Endothelial cell (in vitro differentiated cells): Measurements from ENCODE around the gene RPL12. TPM values are rescaled to one million over a fixed set of nuclear protein-coding genes. Genes with fewer than 3 reads are reported as not detected.
A peak's percentile ranks its signal among the peaks of the same experiment; 100 is the strongest.

Experiments used
- DNase-seq: peaks from one replicate; pipeline ENCODE4 v3.0.0; 2021; ENCODE audit warnings: low spot score
- H3K27ac Mint-ChIP-seq: one replicate; pipeline ENCODE4 v1.8.0; 2021; ENCODE audit warnings: mixed read lengths, inconsistent platforms; ENCODE audit not compliant: unreplicated experiment
- H3K27me3 Mint-ChIP-seq: one replicate; pipeline ENCODE4 v1.8.0; 2021; ENCODE audit warnings: mild to moderate bottlenecking, moderate library complexity, mixed read lengths, inconsistent platforms; ENCODE audit not compliant: unreplicated experiment
- H3K36me3 Mint-ChIP-seq: one replicate; pipeline ENCODE4 v1.8.0; 2021; ENCODE audit warnings: mild to moderate bottlenecking, low read depth, mixed read lengths, inconsistent platforms; ENCODE audit not compliant: unreplicated experiment
- H3K4me1 Mint-ChIP-seq: one replicate; pipeline ENCODE4 v1.8.0; 2021; ENCODE audit warnings: mild to moderate bottlenecking, mixed read lengths, inconsistent platforms; ENCODE audit not compliant: unreplicated experiment
- H3K4me3 Mint-ChIP-seq: one replicate; pipeline ENCODE4 v1.8.0; 2021; ENCODE audit warnings: mild to moderate bottlenecking, mixed read lengths, inconsistent platforms; ENCODE audit not compliant: unreplicated experiment
- H3K9me3 Mint-ChIP-seq: one replicate; pipeline ENCODE4 v1.8.0; 2021; ENCODE audit warnings: mixed read lengths, inconsistent platforms; ENCODE audit not compliant: unreplicated experiment
- total RNA-seq: library from RNA; stranded (reverse); fragmentation: NEBNext Ultra II Directional; extraction: Animal tissue kit (Norgen Biotek cat#: 25700); gene quantifications from one replicate; pipeline ENCODE4 v1.2.1, GENCODE V29; 2021; ENCODE audit not compliant: unreplicated experiment
- TF ChIP-seq, protein P1 (sequence below): fragments of 200-600 bp; sonication (generic); IDR thresholded peaks from one replicate; pipeline ENCODE4 v1.5.0; 2021; ENCODE audit warnings: antibody characterized with exemption; ENCODE audit not compliant: unreplicated experiment

The RPL12 gene
- total RNA-seq, 1 donor from 2014 or later = 1,208 TPM

GRCh38 chr9:127418037-127418471, 33.2 kb downstream of the RPL12 start:
- no peak overlapping the region for H3K27ac Mint-ChIP-seq
- H3K27me3 Mint-ChIP-seq = peaks cover 2% of the 10 kb centered on the region
- H3K4me1 Mint-ChIP-seq = peaks cover 13% of the 10 kb centered on the region
- H3K4me3 Mint-ChIP-seq = no peak overlapping the region
- no peaks in the 10 kb centered on the region for H3K36me3 Mint-ChIP-seq
- DNase-seq = peak; percentile 67
- TF ChIP-seq, protein P1, sequence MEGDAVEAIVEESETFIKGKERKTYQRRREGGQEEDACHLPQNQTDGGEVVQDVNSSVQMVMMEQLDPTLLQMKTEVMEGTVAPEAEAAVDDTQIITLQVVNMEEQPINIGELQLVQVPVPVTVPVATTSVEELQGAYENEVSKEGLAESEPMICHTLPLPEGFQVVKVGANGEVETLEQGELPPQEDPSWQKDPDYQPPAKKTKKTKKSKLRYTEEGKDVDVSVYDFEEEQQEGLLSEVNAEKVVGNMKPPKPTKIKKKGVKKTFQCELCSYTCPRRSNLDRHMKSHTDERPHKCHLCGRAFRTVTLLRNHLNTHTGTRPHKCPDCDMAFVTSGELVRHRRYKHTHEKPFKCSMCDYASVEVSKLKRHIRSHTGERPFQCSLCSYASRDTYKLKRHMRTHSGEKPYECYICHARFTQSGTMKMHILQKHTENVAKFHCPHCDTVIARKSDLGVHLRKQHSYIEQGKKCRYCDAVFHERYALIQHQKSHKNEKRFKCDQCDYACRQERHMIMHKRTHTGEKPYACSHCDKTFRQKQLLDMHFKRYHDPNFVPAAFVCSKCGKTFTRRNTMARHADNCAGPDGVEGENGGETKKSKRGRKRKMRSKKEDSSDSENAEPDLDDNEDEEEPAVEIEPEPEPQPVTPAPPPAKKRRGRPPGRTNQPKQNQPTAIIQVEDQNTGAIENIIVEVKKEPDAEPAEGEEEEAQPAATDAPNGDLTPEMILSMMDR = peak; percentile 40
- H3K9me3 Mint-ChIP-seq = no peaks in the 10 kb centered on the region

- TF ChIP-seq, protein P1 = no peak
- no peak for DNase-seq
- Mint-ChIP-seq H3K4me1 (peaks cover 7% of the 10 kb centered on the region), H3K36me3 (no peaks in the 10 kb centered on the region), H3K27ac (no peak overlapping the region), H3K4me3 (no peak overlapping the region), H3K9me3 (no peaks in the 10 kb centered on the region), H3K27me3 (peaks cover 2% of the 10 kb centered on the region)
Measured at GRCh38 chr9:127417131-127418036, 33.8 kb downstream of the RPL12 start.

- Mint-ChIP-seq H3K36me3 (no peaks in the 10 kb centered on the region), H3K9me3 (no peaks in the 10 kb centered on the region), H3K27ac (no peak overlapping the region), H3K4me1 (peaks cover 13% of the 10 kb centered on the region), H3K27me3 (peaks cover 2% of the 10 kb centered on the region), H3K4me3 (no peak overlapping the region)
- no peak for DNase-seq
- TF ChIP-seq, protein P1 = no peak
Measured at GRCh38 chr9:127415657-127416056, 35.5 kb downstream of the RPL12 start.

DNA sequence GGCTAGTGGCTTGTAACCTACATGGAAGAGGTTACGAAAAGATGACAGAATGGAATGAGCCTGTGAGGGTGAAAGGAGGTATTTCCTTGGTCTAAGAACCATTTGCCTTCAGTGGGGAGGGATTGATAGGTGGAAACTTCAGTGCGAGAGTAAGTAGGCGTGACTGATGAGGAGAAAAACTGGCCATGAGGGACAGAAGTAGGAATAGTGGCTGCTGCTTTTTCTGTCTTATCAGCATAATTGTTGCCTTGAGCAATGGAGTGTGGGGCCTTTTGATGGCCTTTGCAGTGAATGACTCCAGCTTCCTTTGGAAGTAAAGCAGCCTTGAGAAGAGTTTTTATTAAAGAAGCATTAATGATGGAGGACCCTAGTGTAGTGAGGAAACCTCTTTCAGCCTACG, 36.1 kb downstream of the RPL12 start:
- Mint-ChIP-seq H3K4me3 (no peak overlapping the region), H3K27me3 (peaks cover 2% of the 10 kb centered on the region), H3K36me3 (no peaks in the 10 kb centered on the region), H3K27ac (no peak overlapping the region), H3K9me3 (no peaks in the 10 kb centered on the region), H3K4me1 (peaks cover 13% of the 10 kb centered on the region)
- no peak for DNase-seq
- TF ChIP-seq, protein P1 = no peak

DNA sequence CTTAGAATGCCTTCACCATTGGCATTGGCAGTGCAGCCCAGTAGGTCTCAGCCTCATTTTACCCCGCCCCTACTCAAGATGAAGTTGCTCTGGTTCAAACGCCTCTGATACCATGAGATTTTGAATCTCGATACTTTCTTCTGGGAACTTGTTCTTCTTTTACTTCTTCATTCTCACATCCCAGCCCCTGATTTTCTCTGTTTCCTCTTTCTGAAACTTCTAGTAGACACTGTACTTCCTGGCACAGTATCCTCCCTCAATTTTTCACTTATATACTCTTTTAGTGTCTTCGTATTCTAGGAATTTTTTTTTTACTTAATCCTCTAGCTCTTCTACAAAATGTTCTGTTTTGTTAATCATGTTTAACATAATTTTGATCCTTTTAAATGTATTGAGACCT, 40.1 kb downstream of the RPL12 start:
- Mint-ChIP-seq H3K27ac (no peak overlapping the region), H3K4me1 (peaks cover 8% of the 10 kb centered on the region), H3K27me3 (peaks cover 2% of the 10 kb centered on the region), H3K9me3 (no peaks in the 10 kb centered on the region), H3K4me3 (no peak overlapping the region), H3K36me3 (peaks cover 3% of the 10 kb centered on the region)
- TF ChIP-seq, protein P1 = no peak
- DNase-seq = no peak
